ELF-1 (cell line): ENCODE measurements around the gene MAPK6.
A peak's percentile ranks its signal among the peaks of the same experiment; 100 is the strongest.
"Not testable (repeated sequence)": the region's sequence is repeated elsewhere in the genome, so short reads cannot be mapped to it uniquely, and the experiment has no call there.

ENCODE experiments used
- DNase-seq: peaks from one replicate; pipeline ENCODE4 v3.0.0-alpha.2; 2016; ENCODE audit warnings: low read depth, low spot score

MAPK6 gene

GRCh38 chr15:52080031-52080430 is 61.0 kb downstream of the MAPK6 start:
- no peak for DNase-seq

DNA sequence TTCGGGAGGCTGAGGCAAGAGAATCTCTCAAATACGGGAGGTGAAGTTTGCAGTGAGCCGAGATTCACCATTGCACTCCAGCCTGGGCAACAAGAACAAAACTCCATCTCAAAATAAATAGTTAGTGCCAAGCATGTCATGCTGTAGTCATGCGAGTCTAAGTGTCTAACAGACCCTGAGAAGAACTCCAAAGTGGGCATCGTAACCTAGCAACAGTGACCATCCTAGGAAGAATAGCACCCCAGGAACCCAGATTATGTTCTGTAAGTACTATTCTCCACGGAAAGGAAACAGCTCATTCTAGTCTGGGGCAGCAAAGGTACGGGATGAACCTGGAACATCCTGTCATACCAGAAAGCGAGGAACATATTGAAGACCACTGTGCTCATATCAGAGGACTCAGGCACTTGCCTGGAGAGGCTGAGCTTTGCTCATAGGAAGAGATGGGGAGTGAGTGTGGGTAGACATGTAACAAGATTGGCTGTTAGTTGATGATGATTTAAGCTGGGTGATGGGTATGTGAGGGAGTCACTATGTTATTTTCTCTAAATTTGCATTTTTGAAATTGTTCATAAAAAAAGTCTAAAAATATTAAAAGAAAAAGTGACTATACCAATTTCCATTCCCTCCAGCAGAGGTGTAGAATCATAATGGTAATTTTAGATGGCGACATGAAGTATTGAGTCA is 61.8 kb downstream of the MAPK6 start:
- DNase-seq: no peak

DNA sequence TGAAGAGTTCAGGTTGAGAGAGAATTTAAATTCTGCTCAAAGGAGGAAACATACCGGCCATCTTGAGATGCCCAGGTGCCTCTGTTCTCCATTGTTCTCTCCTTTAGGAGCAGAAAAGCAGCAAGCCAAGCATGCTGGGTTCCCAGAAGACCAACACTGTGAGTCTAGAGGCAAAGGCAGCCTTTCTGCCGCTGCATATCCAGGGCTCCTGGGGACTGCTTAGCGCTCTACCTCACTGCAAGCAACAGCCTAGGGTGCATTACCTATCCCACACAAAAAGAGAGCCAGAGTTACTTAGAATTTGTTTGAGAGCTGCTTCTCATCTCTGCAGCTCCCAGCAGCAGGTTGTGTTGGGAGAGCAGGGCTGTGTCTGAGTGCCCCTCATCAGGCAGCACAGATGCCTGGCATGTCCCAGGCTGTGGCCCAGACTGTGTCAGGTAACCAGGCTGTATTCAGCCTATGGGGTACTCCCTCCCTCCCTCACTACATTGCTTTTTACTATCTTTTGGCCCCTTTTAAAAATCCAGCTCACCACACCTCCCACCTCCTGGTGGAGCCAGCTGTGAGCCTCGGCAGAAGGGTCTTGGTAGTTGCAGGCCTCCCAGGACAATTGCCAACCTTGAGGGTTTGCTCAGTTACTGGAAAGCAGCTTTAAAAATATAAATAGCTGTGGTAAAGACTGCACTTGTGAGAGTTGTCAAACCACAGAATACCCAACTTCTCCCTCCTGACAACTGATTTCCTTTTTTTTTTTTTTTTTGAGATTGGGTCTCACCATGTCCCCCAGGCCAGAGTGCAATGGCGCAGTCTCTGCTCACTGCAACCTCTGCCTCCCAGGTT is 63.4 kb downstream of the MAPK6 start:
- DNase-seq: peak; percentile 34

- DNase-seq: not testable (repeated sequence)
Observed at GRCh38 chr15:52083037-52083359, 64.0 kb downstream of the MAPK6 start.

DNA sequence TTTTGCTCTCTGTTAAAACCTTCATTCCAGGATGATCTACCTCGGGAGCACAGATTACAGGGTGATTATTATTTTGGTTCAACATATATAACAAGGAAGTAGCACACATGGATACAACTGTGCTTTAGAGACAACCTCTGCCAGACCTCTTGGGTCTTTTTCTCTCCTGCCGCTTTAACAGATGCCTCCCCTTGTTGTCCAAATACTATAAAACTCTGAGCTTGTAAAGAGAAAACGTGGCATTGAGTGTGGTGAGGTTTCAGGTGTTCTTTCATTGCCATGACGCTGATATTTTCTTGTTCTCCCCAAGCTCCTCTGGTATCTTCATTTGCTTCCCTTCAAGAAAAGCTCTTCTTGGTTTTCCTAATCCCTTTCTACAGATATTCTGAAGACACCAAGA is 64.6 kb downstream of the MAPK6 start:
- no peak for DNase-seq

DNA sequence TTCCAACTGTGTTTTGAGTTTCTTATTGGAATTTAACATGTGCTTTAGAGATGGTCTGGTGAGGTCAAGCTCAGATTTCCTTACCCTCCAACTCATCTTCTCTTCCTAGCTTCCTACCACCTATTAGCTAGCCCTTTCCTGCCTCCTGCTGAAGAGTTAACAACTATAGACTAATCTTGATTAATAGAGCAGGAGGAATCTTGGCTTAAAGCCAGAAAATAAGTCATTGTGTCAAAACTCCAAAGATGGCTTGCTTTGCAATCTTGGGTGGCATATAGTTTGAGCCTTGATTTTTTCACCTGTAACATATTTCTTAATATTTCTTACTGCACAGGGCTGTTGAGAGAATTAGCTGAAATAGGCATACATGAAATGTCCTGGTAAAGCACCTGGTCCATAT is 66.3 kb downstream of the MAPK6 start:
- DNase-seq: no peak

DNA sequence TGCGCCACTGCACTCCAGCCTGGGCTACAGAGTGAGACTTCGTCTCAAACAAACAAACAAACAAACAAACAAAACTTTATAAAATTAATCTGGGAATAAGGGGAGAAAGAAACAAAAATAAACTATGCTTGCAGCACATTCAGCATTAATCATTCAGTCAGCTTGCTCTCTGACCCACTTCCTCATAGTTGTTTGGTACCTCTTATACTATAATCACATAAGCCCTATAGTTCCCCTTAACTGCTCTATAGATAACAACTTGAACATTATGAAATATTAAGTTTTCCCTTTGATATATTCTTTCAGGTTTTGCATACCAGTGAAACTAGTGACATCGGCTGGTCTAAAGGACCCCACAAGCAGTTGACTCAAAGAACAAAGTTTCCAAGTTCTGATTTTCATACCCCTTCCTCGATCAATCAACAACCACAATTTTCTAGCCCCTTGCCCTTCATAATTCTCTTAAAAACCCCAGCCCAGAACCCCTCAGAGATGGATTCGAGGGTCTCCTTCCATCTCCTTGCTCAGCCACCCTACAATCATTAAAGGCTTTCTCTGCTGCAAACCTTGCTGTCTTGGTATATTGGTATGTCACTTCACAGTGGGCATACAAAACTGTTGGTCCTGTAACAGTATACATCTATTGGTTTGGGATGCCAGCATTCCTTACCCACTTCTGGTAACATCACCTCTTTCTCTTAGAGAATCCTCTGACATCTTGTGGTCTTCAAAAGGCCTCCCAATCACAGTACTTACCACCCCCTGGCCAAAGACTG is 67.2 kb downstream of the MAPK6 start:
- DNase-seq: no peak

- DNase-seq: no peak
Observed at GRCh38 chr15:52090193-52090592, 71.2 kb downstream of the MAPK6 start.

DNA sequence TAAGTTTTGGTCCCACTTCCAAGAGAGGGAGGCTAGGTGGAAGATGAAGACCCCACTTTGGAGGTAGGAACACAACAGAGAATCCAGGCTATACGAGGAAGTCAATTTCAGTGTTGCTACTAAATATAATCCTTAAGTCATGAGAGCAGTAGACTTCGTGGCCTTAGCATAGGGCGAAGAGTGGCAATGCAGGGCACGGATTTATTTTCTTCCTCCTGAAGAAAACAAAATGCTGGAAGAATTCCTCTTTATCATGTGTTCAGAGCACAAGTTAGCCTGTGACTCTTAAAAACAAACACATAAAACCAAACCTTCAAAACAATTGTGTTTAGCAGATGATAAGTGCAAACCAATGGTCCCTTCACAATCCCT is 74.1 kb downstream of the MAPK6 start:
- DNase-seq: no peak

DNA sequence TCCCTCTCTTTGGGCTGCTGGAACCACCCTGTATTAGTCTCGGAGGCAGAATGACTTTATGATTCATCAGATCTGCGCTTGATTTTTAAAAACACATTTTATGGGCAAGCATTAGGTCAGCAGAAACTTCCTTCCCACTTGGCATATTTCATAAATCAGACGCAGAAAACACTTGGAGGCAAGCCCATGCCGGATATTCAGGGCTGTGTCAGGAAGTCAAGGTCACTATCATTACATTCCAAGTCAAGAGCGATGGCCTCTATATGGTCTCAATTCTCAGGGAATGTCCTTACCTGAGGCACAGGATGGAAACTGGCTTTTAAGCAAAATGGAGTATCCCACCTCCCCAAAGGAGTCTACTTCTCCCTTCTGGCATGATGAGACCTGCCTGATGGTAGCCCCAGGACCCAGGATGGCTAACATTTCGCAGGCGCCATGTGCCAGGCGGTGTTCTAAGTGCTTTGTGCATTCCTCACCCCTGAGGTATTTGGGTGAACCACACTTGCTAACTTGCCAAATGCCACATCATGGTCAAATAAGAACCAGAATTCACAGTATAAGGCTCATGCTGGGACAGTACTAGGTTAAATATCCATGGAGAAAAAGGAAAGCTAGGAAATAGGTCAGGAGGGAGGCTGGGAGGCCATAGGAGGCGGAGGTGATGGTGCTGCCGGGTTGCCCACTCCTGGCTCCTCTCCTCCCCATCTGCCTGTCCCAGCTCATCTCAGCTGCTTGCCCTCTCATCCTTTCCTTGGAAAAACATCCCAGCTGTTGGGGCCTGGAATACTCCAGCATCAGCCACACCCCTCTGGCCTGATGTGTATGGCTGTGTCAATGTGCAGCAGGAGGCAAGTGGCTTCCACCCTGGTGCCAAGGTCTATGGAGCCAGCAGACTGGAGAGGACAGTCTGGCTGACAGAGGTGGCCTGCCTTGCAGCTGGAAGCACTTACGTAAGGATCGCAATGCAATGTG is 74.8 kb downstream of the MAPK6 start:
- DNase-seq: no peak

GRCh38 chr15:52094811-52095584 is 76.0 kb downstream of the MAPK6 start:
- no peak for DNase-seq

DNA sequence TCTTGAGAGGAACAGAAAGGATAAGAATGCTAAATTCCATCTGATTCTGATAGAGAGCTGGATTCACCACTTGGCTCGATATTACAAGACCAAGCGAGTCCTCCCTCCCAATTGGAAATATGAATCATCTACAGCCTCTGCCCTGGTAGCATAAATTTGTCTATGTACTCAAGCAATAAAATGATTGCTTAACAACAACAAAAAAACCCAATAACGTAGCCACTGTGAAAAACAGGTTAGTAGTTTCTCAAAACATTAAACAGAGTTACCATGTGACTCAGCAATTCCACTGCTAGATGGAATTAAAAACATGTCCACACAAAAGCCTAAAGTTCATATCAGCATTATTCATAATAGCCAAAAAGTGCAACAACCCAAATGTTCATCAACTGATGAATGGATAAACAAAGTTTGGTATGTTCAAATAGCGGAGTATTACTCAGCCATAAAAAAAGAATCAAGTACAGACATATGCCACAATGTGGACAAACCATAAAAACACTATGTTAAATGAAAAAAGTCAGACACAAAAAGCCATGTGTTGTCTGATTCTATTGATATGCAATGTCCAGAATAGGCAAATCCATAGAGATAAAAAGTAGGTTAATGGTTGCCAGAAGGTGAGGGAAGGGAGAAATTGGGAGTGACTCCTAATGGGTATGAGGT is 76.7 kb downstream of the MAPK6 start:
- no peak for DNase-seq

- not testable (repeated sequence) for DNase-seq
Observed at GRCh38 chr15:52096536-52096935, 77.5 kb downstream of the MAPK6 start.

GRCh38 chr15:52097180-52097579 is 78.2 kb downstream of the MAPK6 start:
- no peak for DNase-seq

GRCh38 chr15:52098323-52098722 is 79.3 kb downstream of the MAPK6 start:
- no peak for DNase-seq

GRCh38 chr15:52099651-52100272 is 80.7 kb downstream of the MAPK6 start:
- no peak for DNase-seq

GRCh38 chr15:52100807-52101442 is 81.9 kb downstream of the MAPK6 start:
- DNase-seq: peak; percentile 44

DNA sequence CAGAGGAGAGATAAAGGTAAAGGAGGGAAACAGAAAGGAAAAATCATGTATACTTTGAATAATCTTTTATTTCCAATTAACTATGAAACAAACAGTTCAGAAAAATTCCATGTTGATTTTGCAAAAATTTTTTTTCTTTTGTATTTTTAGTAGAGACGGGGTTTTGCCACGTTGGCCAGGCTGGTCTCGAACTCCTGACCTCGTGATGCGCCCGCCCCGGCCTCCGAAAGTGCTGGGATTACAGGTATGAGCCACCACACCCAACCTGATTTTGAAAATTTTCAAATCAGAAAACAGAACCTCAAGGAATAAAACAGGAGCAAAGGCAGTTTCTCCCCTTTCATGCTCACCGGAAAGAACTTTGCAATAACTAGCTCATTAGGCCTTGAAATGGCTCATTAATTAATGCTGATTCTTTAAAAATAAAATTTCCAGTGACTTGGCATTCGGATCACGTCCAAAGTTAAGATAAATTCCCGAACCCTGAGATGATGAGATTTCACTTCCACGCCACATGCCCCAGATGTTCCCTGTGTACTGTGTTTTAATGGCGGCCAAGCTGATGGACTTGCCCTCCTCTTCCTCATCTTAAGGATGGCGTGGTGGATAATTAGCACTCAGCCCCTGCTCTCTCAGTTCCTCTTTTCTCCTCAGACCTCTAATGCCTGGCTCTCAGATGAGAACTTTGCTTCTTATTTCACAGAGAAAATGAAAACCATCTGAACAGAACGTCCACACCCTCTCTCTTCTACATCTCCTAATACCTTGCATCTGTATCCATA is 82.7 kb downstream of the MAPK6 start:
- DNase-seq: no peak
